Tibial nerve (tissue), 4 donors: ENCODE results near the gene MPL. TPM values are rescaled to one million over a fixed set of nuclear protein-coding genes. Genes with fewer than 3 reads are reported as not detected.

Source experiments
- DNase-seq, 2 donors: peaks; one replicate each; pipeline ENCODE4 v3.0.0-alpha.2; 2019; ENCODE audit warnings: low spot score in 2 of 2
- H3K27ac ChIP-seq, 4 donors: fragments of 200-600 bp; sonication (generic) in 3 of 4; one replicate each; pipeline ENCODE4 v1.5.1; 2017 to 2019; ENCODE audit warnings: mild to moderate bottlenecking in 1 of 4
- H3K27me3 ChIP-seq, 2 donors: fragments of 200-600 bp; sonication (generic) in 1 of 2; one replicate each; pipeline versions ENCODE4 v1.5.1 to v1.6.0; 2017 to 2019
- H3K36me3 ChIP-seq, 3 donors: fragments of 200-600 bp; sonication (generic); one replicate each; pipeline ENCODE4 v1.5.1; 2018 to 2019
- H3K4me1 ChIP-seq, 4 donors: fragments of 200-600 bp; sonication (generic) in 3 of 4; one replicate each; pipeline ENCODE4 v1.5.1; 2017 to 2019
- H3K4me3 ChIP-seq, 4 donors: fragments of 200-600 bp; sonication (generic) in 3 of 4; one replicate each; pipeline ENCODE4 v1.5.1; 2017 to 2019; ENCODE audit warnings: mild to moderate bottlenecking in 1 of 4, moderate library complexity in 1 of 4
- H3K9me3 ChIP-seq, 4 donors: fragments of 200-600 bp; sonication (generic) in 3 of 4; one replicate each; pipeline ENCODE4 v1.5.1; 2017 to 2019
- EP300 ChIP-seq, 2 donors: sonication (generic); formaldehyde crosslinking; IDR thresholded peaks; one replicate each; pipeline ENCODE4 v1.6.1; 2017; ENCODE audit warnings: antibody characterized with exemption in 2 of 2, mild to moderate bottlenecking in 1 of 2
- POLR2A ChIP-seq, 2 donors: fragments of 450-650 bp; IDR thresholded peaks; one replicate each; pipeline ENCODE4 v1.6.1; 2017; ENCODE audit warnings: antibody characterized with exemption in 2 of 2, mild to moderate bottlenecking in 2 of 2, moderate library complexity in 2 of 2
- WGBS, 2 donors: methylation state at CpG; one replicate each; pipeline ENCODE4 v1.1.5; 2018; 5-methylcytosine and 5-hydroxymethylcytosine counted together
- total RNA-seq, 4 donors: library from RNA; depleted of rRNA; stranded (reverse); fragments of >200 nt; gene quantifications; one replicate each; pipeline ENCODE4 v1.1.0, GENCODE V29; 2016
- TF ChIP-seq, protein P1 (sequence below), 5 experiments: fragments of 200-600 bp in 3 of 5; fragments of 450-650 bp in 2 of 5; sonication (generic) in 3 of 5; IDR thresholded peaks; one replicate each; pipeline ENCODE4 v1.5.1; 2016 to 2019; ENCODE audit warnings: antibody characterized with exemption in 5 of 5, mild to moderate bottlenecking in 3 of 5, moderate library complexity in 2 of 5

The MPL gene
- total RNA-seq, 4 donors from 2014 or later: 0.66 to 1.7 TPM; not detected in 2

DNA sequence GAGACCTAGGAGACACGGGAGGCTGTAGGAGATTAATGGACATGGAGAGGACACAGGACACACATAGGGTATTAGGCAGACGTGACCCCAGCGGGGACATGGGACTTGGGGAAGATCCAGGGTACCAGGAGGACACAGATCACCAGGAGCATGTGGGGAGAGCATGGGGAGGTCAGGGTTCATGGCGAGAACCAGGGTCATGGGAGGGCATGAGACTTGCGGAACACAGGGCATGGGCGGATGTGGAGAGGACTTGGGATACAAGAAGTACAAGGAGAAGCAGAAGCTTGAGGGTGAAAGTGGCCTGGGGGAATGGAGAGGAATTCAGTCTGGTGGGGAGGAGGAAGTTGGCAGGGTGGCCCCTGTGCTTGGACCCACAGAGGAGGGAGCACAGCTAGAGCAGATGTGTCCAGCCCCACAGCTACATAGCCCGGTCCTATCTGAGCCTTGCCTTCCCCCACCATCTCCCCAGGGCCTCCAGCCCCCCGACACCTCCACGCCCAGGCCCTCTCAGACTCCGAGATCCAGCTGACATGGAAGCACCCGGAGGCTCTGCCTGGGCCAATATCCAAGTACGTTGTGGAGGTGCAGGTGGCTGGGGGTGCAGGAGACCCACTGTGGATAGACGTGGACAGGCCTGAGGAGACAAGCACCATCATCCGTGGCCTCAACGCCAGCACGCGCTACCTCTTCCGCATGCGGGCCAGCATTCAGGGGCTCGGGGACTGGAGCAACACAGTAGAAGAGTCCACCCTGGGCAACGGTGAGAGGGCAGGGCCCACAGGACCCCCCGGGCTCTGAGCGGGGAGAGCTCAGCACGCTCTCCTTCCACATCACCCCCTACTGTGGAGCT is 24.7 kb upstream of the MPL start:
- no peak overlapping the region for H3K4me3 ChIP-seq
- DNase-seq: no peak
- H3K4me1 ChIP-seq: peaks cover 0 to 27% (median 2%) of the 10 kb centered on the region in 4 donors
- TF ChIP-seq, protein P1, sequence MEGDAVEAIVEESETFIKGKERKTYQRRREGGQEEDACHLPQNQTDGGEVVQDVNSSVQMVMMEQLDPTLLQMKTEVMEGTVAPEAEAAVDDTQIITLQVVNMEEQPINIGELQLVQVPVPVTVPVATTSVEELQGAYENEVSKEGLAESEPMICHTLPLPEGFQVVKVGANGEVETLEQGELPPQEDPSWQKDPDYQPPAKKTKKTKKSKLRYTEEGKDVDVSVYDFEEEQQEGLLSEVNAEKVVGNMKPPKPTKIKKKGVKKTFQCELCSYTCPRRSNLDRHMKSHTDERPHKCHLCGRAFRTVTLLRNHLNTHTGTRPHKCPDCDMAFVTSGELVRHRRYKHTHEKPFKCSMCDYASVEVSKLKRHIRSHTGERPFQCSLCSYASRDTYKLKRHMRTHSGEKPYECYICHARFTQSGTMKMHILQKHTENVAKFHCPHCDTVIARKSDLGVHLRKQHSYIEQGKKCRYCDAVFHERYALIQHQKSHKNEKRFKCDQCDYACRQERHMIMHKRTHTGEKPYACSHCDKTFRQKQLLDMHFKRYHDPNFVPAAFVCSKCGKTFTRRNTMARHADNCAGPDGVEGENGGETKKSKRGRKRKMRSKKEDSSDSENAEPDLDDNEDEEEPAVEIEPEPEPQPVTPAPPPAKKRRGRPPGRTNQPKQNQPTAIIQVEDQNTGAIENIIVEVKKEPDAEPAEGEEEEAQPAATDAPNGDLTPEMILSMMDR (IDR thresholded peaks at IDR 0.05): no peak
- TF ChIP-seq EP300 (IDR thresholded peaks at IDR 0.05) (no peak), POLR2A (IDR thresholded peaks at IDR 0.05) (no peak)
- H3K27ac ChIP-seq: no peak overlapping the region
- no peaks in the 10 kb centered on the region for H3K9me3 ChIP-seq
- H3K27me3 ChIP-seq: no peaks in the 10 kb centered on the region
- H3K36me3 ChIP-seq: peaks cover 0 to 10% (median 0%) of the 10 kb centered on the region in 3 donors
- WGBS, 2 donors: 87 to 89% methylated on average over 18 to 24 of the region's 24 CpGs

DNA sequence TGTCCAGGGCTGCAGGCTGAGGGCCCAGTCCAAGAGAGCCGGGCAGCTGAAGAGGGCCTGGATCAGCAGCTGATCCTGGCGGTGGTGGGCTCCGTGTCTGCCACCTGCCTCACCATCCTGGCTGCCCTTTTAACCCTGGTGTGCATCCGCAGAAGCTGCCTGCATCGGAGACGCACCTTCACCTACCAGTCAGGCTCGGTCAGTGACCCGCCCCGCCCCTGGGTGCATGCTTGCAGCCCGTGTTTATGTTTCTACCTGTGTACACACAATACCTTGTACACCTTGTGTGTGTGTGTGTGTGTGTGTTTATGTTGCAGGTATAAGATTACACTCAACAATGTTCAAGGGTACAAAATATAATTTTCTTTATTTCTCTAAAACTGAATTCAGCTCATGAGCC is 23.8 kb upstream of the MPL start:
- WGBS, 2 donors: 93 to 98% methylated on average over 10 of the region's 10 CpGs
- H3K36me3 ChIP-seq: peaks cover 0 to 10% (median 0%) of the 10 kb centered on the region in 3 donors
- H3K4me3 ChIP-seq: no peak overlapping the region
- no peaks in the 10 kb centered on the region for H3K9me3 ChIP-seq
- TF ChIP-seq EP300 (IDR thresholded peaks at IDR 0.05) (no peak), POLR2A (IDR thresholded peaks at IDR 0.05) (no peak)
- TF ChIP-seq, protein P1 (IDR thresholded peaks at IDR 0.05): no peak
- H3K27ac ChIP-seq: no peak overlapping the region
- H3K4me1 ChIP-seq: peaks cover 0 to 30% (median 2%) of the 10 kb centered on the region in 4 donors
- no peaks in the 10 kb centered on the region for H3K27me3 ChIP-seq
- no peak for DNase-seq

DNA sequence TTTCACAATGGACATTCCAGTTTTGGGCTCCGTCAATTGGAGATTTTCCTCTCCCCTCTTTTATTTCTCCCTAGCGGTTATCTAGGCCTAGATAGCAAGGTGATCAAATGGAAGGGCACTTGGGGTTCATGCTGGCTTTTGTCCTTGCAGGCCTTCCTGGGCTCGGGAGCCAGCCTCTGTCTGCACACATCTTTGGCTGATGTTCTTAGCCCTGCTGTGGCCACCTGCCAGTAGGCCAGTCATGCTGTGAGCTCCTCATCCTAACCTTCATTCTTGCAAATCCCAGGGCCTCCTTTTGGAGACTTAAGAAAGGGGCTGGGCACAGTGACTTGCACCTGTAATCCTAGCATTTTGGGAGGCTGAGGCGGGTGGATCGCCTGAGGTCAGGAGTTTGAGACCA is 23.4 kb upstream of the MPL start:
- Histone ChIP-seq H3K4me1 (peaks cover 0 to 30% (median 2%) of the 10 kb centered on the region in 4 donors), H3K36me3 (peaks cover 0 to 10% (median 0%) of the 10 kb centered on the region in 3 donors), H3K4me3 (no peak overlapping the region), H3K27me3 (no peaks in the 10 kb centered on the region), H3K27ac (no peak overlapping the region), H3K9me3 (no peaks in the 10 kb centered on the region)
- TF ChIP-seq, protein P1 (IDR thresholded peaks at IDR 0.05): no peak
- TF ChIP-seq EP300 (IDR thresholded peaks at IDR 0.05) (no peak), POLR2A (IDR thresholded peaks at IDR 0.05) (no peak)
- DNase-seq: no peak
- WGBS, 2 donors: 93 to 94% methylated on average over 5 of the region's 5 CpGs

DNA sequence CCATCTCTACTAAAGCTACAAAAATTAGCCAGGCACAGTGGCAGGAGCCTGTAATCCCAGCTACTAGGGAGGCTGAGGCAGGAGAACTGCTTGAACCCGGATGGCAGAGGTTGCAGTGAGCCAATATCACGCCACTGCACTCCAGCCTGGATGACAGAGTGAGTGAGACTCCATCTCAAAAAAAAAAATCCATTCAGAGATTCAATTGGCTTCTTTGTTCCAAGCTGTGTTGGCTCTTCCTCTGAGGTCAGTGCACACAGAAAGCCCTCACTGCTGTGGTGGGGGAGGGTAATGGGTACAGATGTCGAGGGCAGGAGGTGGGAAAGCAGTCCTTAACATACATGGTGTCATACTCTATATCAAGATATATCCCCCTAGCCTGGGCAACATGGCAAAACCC is 22.1 kb upstream of the MPL start:
- no peaks in the 10 kb centered on the region for H3K27me3 ChIP-seq
- no peak for TF ChIP-seq EP300 (IDR thresholded peaks at IDR 0.05)
- H3K4me3 ChIP-seq: no peak overlapping the region
- DNase-seq: no peak
- H3K36me3 ChIP-seq: peaks cover 0 to 10% (median 0%) of the 10 kb centered on the region in 3 donors
- peaks cover 0 to 30% (median 2%) of the 10 kb centered on the region in 4 donors for H3K4me1 ChIP-seq
- H3K9me3 ChIP-seq: no peaks in the 10 kb centered on the region
- peak overlapping the region in 2 of 4 donors; percentile 46 to 55 for H3K27ac ChIP-seq
- 45 to 73% methylated on average over 3 of the region's 3 CpGs for WGBS, 2 donors

DNA sequence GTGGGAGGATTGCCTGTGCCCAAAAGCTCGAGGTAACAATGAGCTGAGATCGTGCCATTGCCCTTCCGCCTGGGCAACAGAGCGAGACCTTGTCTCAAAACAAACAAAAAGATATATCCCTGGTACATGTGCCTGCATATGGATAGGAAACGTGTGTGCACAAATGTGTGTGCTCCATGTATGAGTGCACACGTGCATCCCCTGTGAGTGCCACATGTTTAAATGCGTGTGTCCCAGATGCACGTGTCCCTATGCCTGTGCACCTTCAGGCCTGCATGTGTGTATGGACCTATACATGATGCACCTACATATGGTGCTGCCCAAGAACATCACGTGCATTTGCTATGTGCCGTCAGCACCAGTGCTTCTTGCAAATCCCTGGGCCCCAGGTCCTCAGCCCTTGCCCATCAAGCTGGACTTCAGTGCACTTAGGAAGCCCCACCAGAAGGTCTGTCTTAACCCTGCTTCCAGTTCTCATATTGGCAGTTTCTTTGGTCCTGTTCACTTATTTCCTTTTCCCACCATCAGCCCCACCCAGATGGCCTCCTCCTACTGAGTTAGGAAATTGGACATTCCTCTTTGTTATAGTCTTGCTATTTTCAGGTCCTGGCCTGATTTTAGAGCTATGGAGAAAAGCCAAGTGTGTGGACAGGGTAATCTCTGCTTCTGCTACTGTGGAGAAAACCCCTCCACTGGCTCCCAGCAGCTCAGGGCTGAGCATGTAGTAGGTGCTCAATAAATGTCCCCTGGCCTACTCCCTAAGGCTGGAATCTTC is 21.5 kb upstream of the MPL start:
- WGBS, 2 donors: 87% methylated on average over 9 to 10 of the region's 10 CpGs
- H3K4me1 ChIP-seq: peaks cover 0 to 30% (median 2%) of the 10 kb centered on the region in 4 donors
- H3K36me3 ChIP-seq: peaks cover 0 to 10% (median 0%) of the 10 kb centered on the region in 3 donors
- H3K9me3 ChIP-seq: no peaks in the 10 kb centered on the region
- no peak for DNase-seq
- TF ChIP-seq, protein P1 (IDR thresholded peaks at IDR 0.05): no peak
- TF ChIP-seq POLR2A (IDR thresholded peaks at IDR 0.05) (no peak), EP300 (IDR thresholded peaks at IDR 0.05) (no peak)
- no peak overlapping the region for H3K27ac ChIP-seq
- H3K27me3 ChIP-seq: no peaks in the 10 kb centered on the region
- no peak overlapping the region for H3K4me3 ChIP-seq
